ENCODE results near the gene CFAP157.

Gene CFAP157

DNA sequence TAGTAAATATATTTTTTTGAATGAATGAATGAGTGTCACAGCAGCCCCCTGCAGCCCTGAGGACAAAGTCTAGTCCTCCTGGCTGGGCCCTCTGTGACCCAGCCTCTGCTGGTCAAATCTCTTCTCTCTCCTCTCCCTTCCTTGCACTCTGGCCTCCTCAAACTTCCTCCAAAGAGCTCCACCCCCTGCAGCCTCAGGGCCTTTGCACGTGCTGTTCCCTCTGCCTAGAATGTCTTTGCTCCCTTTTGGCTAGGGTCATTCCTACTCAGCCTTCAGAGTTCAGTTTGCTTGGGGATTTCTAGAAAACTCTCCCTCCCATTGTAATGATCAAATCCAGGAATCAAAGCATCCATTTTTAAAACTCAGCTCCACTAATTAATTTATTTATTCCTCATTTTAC, 58.6 kb downstream of the CFAP157 start:
- no peak for DNase-seq

Measured in NCI-H524 (cell line).